NCI-H2081 treated with DMSO at 0.1 percent for 48 hours (cell line): ENCODE data around the gene CSF3R.

Source experiments
- DNase-seq: peaks from one replicate; lab custom pipeline; 2025; lab: John Stamatoyannopoulos, UW

The CSF3R gene

GRCh38 chr1:36482724-36483388 lies at the start of gene CSF3R:
Gene CSF3R, minus strand, starts transcription at chr1:36482913. Its CDS starts 3,417 bp downstream, at chr1:36479496.
- no peak for DNase-seq

- no peak for DNase-seq
These were observed 49.1 kb upstream of the CSF3R start for GRCh38 chr1:36531833-36532232.

DNA sequence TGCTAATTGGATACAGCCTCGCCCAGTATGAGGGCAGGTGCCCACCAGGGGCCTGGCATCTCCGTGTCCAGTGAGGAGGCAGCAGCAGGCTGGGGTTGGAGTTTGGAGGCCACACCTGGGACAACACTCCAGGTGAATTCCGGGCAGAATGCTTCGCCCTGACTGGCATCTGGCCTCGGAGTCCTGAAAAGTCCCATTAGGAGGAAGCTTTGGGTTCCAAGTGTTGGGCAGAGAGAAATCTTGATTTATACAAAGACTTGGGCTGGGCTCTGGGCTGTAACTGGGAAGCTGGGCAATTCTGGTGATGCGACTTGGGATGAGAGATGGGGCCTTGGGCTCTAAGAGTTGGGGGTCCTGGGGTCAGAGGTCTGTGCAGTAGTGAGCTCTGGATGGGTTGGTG lies 48.1 kb upstream of the CSF3R start:
- DNase-seq = no peak

DNA sequence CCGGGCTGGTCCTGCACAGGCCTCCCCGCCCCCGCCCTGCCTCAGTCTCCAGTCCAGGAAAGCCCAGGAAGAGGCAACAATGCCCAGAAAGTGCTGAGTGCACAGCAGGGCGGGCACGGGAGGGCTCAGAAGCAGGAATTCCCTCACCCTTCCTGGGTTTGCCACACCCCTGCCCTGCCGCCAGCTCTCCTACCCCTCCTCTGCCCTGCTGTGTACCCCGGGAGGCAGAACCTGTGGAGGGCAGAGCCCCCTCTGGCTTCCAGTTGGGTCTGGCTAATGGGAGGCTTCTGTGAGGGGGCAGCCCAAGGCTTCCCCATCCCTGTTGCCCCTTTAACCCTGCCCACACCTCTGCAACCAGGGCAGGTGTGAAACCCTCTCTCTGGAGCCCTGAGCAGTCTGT lies 47.5 kb upstream of the CSF3R start:
- DNase-seq = no peak

DNA sequence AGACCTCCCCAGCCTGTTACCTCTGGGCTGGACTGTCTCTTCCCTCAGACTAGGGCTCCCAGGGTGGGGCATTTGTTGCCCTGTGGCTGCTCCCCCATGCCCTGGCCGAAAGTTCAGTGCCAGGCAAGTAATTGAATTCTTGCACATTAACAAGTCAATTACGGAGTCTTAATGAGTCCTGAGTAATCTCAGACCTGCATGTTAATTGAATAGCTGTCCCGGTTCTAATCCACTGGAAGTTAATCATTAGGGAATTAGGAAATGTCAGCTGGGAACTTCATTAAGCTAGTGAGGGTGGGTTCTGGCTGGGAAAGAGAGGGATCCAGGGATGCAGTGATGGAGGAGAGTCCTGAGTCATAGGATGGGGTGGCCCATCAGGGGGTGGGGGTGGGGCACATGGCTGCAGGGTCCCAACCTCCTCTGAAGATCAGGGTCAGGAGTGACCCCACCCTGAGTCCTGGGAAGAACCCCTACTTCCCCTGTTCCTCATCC lies 47.1 kb upstream of the CSF3R start:
- no peak for DNase-seq

DNA sequence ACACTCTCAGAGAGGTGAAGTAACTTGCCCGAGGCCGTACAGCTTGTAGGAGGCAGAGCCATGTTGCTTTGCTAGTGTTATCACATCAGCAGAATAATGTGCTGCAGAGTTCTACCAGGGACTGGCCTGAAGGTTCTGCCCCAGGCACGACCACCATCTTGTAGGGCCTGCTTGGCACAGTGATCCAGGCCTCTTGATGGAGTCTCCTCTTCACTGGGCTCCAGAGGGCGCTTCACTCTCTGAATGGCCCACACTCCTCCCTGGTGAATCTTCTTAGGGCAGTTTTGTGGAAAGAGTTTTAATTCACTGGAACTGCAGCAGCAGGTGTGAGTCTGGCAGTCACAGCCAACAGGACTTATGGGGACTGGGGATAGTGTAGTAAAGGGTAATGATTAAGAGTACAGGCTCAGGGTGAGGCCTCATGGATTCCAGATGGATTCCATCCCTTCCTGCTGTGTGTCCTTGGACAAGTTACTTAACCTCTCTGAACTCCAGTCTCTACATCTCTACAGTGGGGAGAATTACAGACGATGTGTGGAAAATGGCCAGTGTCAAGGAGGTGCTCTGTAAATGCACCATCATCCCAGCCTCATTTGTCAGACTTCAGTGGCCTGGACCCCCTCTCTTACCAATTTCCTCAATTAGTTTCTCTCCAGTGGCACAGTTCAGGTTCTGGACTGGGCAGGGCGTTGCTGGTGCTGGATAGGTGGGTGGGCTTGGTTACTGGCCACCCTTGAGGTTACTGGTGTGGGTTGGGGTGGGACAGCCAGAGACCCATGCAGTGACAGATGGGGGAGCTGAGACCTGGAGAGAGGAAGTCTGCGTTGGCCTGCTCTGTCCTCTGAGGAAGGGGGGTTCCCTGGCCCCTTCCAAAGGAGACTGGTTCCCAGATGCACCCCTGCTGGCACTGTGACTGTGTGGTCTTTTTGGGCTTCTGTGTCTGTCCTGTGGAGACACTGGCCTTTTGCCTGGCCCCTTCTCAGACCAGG lies 45.9 kb upstream of the CSF3R start:
- no peak for DNase-seq

- no peak for DNase-seq
These were observed 42.5 kb upstream of the CSF3R start for GRCh38 chr1:36525166-36525565.

- DNase-seq = no peak
These were observed 41.8 kb upstream of the CSF3R start for GRCh38 chr1:36524359-36525062.

GRCh38 chr1:36523850-36524249 lies 41.1 kb upstream of the CSF3R start:
- no peak for DNase-seq

DNA sequence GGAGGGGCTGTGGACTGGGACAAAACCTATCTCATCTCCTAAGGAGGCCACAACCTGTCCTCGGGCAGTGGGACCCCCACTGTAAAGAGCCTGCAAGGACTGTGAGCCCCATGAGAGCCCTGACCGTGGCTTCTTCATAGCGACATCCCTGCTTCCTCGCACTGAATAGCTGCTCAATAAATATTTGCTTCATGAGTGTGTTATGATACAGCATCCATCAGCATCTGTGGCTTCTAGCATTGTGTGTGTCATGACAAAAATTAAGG lies 40.5 kb upstream of the CSF3R start:
- DNase-seq = no peak

DNA sequence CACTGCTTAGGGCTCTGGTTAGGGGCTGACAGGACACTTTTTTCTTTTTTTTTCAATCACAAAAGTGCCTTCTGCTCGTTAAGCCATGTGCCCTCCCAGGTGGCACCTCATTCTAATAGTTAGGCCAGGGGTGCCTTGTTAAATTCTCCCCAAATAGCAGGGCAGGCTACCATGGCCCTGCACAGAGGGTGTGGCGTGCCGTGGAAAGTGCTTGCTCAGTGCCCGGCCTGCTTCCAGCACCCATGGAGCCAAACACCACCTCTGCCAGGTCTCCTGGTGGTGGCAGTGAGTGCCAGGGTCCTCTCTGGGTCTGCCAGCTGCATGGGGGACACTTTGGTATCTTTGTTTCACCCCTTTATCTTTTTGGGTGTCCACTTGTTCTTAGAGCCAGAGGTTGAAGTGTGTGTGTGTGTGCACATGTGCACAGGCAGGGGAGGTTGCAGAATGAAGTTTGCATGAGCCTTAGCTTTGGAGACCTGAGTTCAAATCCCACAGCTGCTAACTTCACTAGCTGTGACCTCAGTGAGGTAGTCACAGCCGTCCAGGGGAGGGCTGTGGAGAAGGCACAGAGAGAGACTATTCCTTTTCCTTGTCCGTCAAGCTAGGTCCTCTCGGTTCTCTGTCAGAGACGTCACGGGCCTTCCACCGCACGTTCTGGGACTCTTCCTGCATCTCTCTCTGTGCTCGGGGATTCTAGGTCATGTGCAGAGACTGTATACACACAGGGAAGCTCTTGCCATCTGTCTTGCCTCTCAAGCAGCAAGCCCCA lies 39.9 kb upstream of the CSF3R start:
- DNase-seq = no peak

- no peak for DNase-seq
These were observed 39.3 kb upstream of the CSF3R start for GRCh38 chr1:36522021-36522420.

- DNase-seq = no peak
These were observed 38.2 kb upstream of the CSF3R start for GRCh38 chr1:36520771-36521420.

GRCh38 chr1:36520056-36520455 lies 37.3 kb upstream of the CSF3R start:
- no peak for DNase-seq

DNA sequence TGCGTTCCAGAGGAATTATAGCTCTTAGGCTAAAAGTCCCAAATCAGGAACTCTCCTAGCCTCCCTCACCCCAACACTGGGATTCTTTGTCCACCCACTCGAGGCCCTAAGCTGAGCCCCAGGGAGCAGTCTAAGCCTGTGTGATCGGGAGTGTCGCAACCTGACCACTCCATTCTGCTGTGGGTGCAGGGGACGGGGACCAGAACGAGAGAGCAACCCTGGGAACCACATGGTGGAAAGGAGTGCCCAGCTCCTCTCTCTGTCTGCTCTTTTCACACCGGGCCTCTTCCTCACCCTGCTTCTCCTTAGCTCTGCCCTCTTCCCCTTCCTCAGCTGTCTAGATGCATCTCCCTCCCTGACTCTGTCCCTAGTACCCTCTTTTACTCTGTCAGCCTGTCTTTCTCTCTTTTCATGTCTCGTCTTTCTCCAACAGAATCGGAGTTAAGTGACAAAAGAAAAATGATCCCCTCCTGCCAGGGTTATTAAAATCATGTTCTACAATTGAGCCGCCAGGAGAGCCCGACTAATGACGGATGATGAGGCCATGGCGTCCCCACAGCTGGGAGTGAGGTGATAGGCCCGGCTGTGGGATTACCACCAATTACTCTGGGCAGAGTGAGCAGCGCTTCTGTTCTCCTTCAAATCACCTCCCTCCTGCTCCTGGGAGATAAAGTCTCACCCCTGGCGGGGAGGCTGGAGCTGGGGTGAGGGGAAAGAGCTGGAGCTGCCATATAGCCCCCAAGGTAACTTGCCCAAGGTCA lies 34.5 kb upstream of the CSF3R start:
- no peak for DNase-seq

GRCh38 chr1:36516372-36517010 lies 33.8 kb upstream of the CSF3R start:
- DNase-seq = peak; percentile 55

GRCh38 chr1:36515315-36516138 lies 32.8 kb upstream of the CSF3R start:
- no peak for DNase-seq

GRCh38 chr1:36514501-36514900 lies 31.8 kb upstream of the CSF3R start:
- DNase-seq = no peak
